Measurements from ENCODE around the gene EPHA7.

DNA sequence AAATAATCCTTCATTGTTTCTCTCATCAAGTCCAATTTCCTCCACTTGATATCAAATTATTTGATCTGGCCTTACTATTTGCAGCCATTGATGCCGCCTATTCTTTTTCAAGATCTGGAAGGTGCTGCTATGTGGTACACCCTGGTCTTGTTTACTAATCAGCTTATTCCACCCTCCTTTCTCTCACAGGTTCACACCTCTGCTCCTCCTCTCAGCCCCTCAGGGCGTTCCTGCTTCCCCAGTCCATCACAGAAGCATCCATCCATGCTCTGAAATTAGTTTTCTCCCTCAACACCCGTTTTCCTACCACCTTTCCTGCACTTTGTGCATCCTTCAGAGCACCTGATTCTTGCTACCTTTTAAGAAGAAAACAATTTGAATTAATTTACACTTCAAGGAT lies 183.6 kb downstream of the EPHA7 start:
- TF ChIP-seq EZH2phosphoT487 (IDR thresholded peaks at IDR 0.05), result no peak
- TF ChIP-seq, protein P1, sequence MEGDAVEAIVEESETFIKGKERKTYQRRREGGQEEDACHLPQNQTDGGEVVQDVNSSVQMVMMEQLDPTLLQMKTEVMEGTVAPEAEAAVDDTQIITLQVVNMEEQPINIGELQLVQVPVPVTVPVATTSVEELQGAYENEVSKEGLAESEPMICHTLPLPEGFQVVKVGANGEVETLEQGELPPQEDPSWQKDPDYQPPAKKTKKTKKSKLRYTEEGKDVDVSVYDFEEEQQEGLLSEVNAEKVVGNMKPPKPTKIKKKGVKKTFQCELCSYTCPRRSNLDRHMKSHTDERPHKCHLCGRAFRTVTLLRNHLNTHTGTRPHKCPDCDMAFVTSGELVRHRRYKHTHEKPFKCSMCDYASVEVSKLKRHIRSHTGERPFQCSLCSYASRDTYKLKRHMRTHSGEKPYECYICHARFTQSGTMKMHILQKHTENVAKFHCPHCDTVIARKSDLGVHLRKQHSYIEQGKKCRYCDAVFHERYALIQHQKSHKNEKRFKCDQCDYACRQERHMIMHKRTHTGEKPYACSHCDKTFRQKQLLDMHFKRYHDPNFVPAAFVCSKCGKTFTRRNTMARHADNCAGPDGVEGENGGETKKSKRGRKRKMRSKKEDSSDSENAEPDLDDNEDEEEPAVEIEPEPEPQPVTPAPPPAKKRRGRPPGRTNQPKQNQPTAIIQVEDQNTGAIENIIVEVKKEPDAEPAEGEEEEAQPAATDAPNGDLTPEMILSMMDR (IDR thresholded peaks at IDR 0.05), result no peak
- TF ChIP-seq EZH2 (IDR thresholded peaks at IDR 0.05), result no peak

All from neural progenitor cell (in vitro differentiated cells).